Effector memory CD8-positive, alpha-beta T cell (primary cell): ENCODE measurements around the gene CKMT2.

Source experiments
- ATAC-seq: fragments of 150-1000 bp; cut with Tn5 transposase; replicated peaks from 2 replicates; pipeline ENCODE4 v1.10.0; 2021; ENCODE audit warnings: mild to moderate bottlenecking, moderate library complexity
- DNase-seq, 3 experiments: peaks; one replicate each; pipeline ENCODE4 v3.0.0; 2021
- H3K27ac Mint-ChIP-seq, 2 donors: one replicate each; pipeline ENCODE4 v1.8.0; 2022; ENCODE audit warnings: mild to moderate bottlenecking in 2 of 2, mixed read lengths in 2 of 2, moderate library complexity in 2 of 2
- H3K27me3 Mint-ChIP-seq, 2 donors: one replicate each; pipeline ENCODE4 v1.8.0; 2022; ENCODE audit warnings: mixed read lengths in 2 of 2
- H3K36me3 Mint-ChIP-seq: one replicate; pipeline ENCODE4 v1.8.0; 2022; ENCODE audit warnings: mild to moderate bottlenecking, moderate library complexity, mixed read lengths; ENCODE audit not compliant: insufficient read depth
- H3K4me1 Mint-ChIP-seq, 2 donors: one replicate each; pipeline ENCODE4 v1.8.0; 2022; ENCODE audit warnings: low read depth in 2 of 2, mixed read lengths in 2 of 2
- H3K4me3 Mint-ChIP-seq, 2 donors: one replicate each; pipeline ENCODE4 v1.8.0; 2022; ENCODE audit warnings: mild to moderate bottlenecking in 2 of 2, mixed read lengths in 2 of 2, moderate library complexity in 2 of 2
- H3K9me3 Mint-ChIP-seq, 2 donors: one replicate each; pipeline ENCODE4 v1.8.0; 2022; ENCODE audit warnings: mixed read lengths in 2 of 2

CKMT2 gene

DNA sequence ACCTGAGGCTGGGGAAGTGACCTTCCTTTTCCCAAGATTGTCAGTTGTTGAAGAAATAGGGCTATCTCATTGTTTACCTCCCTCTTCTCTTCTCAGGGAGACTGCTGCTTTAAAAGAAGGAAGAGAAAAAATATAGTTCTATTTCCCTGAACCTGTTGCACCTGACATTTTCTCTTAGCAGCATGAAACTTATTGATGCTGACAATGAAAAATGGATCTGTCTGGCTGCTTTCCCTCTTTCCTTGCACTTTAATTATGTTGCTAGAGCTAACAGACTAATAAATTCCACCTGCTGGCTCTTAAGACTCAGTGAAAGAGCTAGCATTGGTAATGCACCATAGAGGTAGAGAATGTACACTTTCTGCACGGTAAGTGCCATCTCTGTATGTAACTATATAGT lies 6.2 kb upstream of the CKMT2 start:
- H3K27ac Mint-ChIP-seq, result no peak overlapping the region
- H3K9me3 Mint-ChIP-seq, result no peaks in the 10 kb centered on the region
- no peak overlapping the region for H3K4me3 Mint-ChIP-seq
- H3K4me1 Mint-ChIP-seq, result no peaks in the 10 kb centered on the region
- H3K27me3 Mint-ChIP-seq, result no peaks in the 10 kb centered on the region
- ATAC-seq (no peak), DNase-seq (no peak)
- peaks cover 7% of the 10 kb centered on the region for H3K36me3 Mint-ChIP-seq

DNA sequence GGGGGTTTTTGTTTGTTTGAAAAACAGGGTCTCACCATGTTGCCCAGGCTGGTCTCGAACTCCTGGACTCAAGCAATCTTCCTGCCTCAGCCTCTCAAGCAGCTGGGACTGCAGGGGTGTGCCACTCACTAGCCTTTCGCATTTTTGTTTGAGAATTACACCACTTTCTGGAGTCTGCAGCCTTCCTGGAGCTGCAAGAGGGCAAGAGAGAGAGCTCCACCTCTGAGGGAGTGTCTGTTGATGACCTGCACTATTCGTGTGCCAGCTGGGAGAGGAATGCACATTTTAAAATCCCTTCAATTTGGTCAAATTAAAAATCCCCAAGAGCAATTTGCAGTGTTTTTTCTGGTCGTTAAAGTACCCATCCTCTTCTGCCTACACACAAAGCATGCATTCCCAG lies 5.0 kb upstream of the CKMT2 start:
- Mint-ChIP-seq H3K27ac (no peak overlapping the region), H3K27me3 (no peaks in the 10 kb centered on the region), H3K4me3 (no peak overlapping the region), H3K4me1 (no peaks in the 10 kb centered on the region), H3K36me3 (peaks cover 7% of the 10 kb centered on the region), H3K9me3 (no peaks in the 10 kb centered on the region)
- DNase-seq (no peak), ATAC-seq (no peak)

DNA sequence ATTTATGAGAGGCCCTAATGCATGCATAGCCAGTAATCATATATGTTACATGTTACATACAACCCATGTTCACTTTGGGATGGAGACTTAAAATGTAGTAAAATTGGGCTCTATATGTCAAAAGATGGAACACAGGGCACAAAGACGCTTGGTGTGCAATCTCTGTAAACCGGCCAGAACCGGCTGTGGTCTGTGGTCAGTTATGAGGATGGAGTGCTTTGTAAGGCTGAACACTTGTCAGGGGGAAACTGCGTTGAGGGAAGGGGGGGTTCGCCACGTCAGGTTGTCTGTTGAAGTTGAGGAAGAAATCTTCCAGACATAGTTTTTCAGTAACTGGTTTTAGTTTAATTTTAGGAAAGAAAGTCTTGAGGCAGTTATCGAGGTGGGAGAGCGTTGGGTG lies 2.7 kb upstream of the CKMT2 start:
- Mint-ChIP-seq H3K4me1 (peaks cover 0 to 3% of the 10 kb centered on the region in 2 donors), H3K27me3 (no peaks in the 10 kb centered on the region), H3K4me3 (no peak overlapping the region), H3K27ac (no peak overlapping the region), H3K36me3 (peaks cover 8% of the 10 kb centered on the region), H3K9me3 (no peaks in the 10 kb centered on the region)
- ATAC-seq, result no peak
- no peak for DNase-seq

DNA sequence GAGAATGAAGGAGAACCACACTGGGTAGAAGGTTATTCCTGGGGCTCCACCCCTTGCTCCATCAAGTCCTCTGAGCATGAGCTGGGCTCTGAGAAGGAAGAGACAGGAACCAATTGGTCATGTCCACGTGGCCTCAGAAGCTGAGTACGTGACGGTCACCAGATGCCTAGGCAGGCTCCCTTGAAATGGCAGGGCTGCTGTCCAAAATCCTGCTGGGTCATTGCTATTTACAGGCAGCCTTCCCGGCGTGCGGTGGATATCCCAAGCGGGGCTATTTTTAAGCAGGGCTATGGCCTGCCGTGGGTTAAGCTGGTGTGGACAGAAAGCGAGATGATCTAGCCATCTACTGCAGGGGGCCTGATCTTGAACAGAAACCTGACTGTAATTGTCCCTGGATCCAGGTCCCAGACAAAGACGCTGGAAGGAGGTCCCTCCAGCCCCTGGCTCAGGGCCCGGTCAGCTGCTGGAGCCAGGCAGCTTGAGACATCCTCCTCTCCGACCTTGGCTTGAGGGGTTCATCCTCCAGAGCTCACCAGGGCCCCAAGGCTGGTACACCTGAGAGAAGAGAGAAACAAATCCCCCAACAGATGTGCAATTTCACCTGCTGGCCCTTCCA lies 550 bp upstream of the CKMT2 start:
- no peak overlapping the region for H3K4me3 Mint-ChIP-seq
- H3K27ac Mint-ChIP-seq, result no peak overlapping the region

DNA sequence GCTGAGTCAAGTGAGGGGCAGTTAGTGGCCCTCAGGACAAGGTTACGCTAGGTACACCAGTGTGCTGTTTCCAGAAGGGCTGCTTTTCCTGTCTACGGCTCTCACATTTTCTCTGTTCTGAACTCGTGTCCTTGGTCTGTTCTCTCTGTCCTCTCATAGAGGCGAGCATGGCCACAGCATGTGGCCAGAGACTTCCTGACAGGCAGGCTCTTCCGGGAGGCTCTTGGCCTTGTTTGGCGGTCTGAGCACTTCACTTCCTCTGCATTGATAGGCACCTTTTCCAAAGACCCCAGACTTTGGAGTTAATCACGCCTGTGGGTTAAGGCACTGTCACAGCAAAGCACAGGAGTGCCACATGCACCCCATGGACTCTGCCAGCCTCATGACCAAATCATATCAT lies 1.2 kb downstream of the CKMT2 start:
- no peaks in the 10 kb centered on the region for H3K27me3 Mint-ChIP-seq
- ATAC-seq (no peak), DNase-seq (no peak)
- peaks cover 5% of the 10 kb centered on the region for H3K36me3 Mint-ChIP-seq
- no peak overlapping the region for H3K4me3 Mint-ChIP-seq
- no peaks in the 10 kb centered on the region for H3K9me3 Mint-ChIP-seq
- H3K4me1 Mint-ChIP-seq, result peaks cover 0 to 3% of the 10 kb centered on the region in 2 donors
- no peak overlapping the region for H3K27ac Mint-ChIP-seq

More for the DNA sequence above, 550 bp upstream of the CKMT2 start:
- Mint-ChIP-seq H3K27me3 (no peaks in the 10 kb centered on the region), H3K9me3 (no peaks in the 10 kb centered on the region), H3K4me1 (peaks cover 0 to 3% of the 10 kb centered on the region in 2 donors), H3K36me3 (peaks cover 5% of the 10 kb centered on the region)
- no peak for DNase-seq
- no peak for ATAC-seq

DNA sequence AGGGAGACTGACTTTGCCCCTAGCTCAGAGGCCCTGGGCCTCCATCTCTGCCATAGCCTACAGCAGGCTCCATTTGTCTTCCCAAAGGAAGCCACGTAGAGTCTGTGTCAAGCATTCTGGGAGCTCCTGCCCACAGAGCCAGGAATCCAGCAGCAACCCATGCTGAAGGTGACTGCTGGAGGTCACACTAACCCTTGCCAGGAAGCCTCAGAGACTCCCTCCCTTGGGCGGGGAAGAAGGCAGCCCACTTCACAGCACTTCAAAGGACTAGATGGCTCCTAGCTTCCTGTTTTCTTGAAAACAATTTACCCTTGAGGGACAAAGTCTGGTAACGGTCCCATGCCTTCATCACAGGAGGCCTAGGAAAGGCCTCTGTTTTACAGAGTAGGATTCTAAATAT lies 1.7 kb downstream of the CKMT2 start:
- Mint-ChIP-seq H3K4me3 (no peak overlapping the region), H3K36me3 (peaks cover 5% of the 10 kb centered on the region), H3K9me3 (no peaks in the 10 kb centered on the region), H3K4me1 (peaks cover 0 to 3% of the 10 kb centered on the region in 2 donors), H3K27me3 (no peaks in the 10 kb centered on the region), H3K27ac (no peak overlapping the region)
- DNase-seq (no peak), ATAC-seq (peak; percentile 14)

DNA sequence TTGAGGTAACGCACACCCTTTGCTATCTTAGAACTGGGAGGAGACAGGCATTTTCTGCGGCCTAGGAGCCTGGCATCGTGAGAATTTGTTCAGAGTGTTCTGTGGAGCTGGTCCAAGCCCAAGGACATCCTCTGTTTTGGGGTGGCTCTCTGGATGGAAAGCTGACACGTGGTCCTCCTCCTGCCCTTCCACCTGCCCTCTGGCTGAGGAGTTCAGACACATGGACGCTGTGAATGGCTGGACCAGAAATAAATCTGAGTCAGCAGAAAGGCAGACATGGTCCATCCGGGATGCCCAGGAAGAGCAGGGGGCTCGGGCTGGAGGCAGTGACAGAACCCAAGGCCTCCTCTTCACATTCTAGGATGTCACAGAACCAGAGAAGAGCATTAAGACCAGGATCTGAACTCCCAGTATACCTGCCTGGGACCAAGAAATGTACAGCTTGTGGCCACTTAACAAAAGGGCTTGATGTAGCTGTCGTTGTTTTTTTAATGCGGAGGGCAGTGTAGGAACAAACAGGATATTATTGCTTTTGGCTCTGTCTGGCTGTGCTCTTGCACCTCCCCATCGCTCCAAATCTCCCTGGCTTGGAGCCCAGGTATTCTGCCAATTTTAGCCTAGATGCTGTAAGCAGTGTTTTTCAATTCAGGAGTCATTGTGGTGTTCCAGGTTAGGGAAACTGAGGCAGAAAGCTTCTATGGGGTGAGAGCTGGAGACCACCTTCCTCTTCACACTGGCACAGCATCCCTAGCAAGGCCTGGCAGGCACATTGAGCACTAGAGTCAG lies 2.4 kb downstream of the CKMT2 start:
- Mint-ChIP-seq H3K27ac (no peak overlapping the region), H3K9me3 (no peaks in the 10 kb centered on the region), H3K27me3 (no peaks in the 10 kb centered on the region), H3K36me3 (peaks cover 5% of the 10 kb centered on the region), H3K4me3 (no peak overlapping the region), H3K4me1 (peaks cover 0 to 3% of the 10 kb centered on the region in 2 donors)
- ATAC-seq (no peak), DNase-seq (no peak)

DNA sequence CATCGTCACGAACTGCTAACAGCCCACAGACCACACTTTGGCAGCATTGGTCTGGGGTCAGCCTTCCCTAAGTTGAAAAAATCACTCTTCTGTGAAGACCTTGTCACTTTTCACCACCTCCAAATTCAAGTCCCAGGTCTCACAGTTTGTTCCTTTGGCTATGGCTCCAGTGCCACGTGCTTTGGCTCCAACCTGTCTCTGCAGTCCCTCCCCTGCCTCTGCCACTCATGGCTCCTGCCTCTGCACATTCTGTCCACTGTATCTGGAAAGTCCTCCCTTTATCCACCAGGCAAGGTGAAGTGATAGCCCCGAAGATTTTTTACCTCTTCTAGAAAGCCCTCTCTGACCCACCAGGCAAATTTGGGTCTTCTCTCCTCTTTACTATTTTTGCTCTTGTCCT lies 5.3 kb downstream of the CKMT2 start:
- peaks cover 2% of the 10 kb centered on the region for H3K36me3 Mint-ChIP-seq
- H3K9me3 Mint-ChIP-seq, result no peaks in the 10 kb centered on the region
- H3K27me3 Mint-ChIP-seq, result no peaks in the 10 kb centered on the region
- H3K4me3 Mint-ChIP-seq, result no peak overlapping the region
- no peak for DNase-seq
- peaks cover 0 to 3% of the 10 kb centered on the region in 2 donors for H3K4me1 Mint-ChIP-seq
- no peak overlapping the region for H3K27ac Mint-ChIP-seq
- ATAC-seq, result no peak

DNA sequence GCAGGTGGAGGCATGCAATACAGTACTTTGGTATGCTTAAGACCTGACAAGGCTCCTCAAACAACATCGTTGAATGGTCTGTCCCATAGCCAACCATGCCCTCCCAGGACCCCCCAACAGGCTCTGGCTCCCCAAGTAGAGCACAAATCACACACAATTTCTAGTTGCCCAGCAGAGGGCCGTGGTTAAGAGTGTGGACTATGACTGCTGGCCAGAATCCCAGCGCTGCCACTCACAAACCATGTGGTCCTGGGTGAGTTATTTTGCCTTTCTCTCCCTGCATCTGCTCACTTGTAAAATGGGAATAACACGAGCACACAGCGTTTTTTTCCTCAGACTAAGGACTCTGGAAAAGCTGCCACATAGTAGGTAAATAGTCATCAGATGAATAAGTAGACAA lies 6.5 kb downstream of the CKMT2 start:
- ATAC-seq (no peak), DNase-seq (no peak)
- H3K4me3 Mint-ChIP-seq, result no peak overlapping the region
- no peaks in the 10 kb centered on the region for H3K27me3 Mint-ChIP-seq
- no peak overlapping the region for H3K27ac Mint-ChIP-seq
- H3K9me3 Mint-ChIP-seq, result no peaks in the 10 kb centered on the region
- H3K36me3 Mint-ChIP-seq, result no peaks in the 10 kb centered on the region
- no peaks in the 10 kb centered on the region for H3K4me1 Mint-ChIP-seq

DNA sequence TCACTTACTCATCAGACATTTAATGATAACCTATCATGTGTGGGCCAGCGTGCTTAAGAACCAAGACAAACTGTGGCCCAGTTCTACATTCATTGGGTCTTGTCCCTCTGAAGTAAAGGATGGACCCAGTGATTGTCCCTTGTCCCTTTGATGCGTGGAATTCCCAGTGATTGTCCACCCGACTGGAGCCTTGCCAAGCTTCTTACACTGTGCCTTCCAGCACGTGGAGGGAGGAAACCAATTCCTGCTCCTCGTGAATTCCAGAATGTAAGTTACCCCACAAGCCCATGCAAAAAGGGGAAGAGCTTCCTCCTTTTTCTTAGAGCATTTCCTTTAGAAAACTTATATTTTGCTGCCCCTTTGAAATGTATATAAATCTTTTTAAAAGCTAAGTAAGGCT lies 7.9 kb downstream of the CKMT2 start:
- DNase-seq (no peak), ATAC-seq (no peak)
- no peaks in the 10 kb centered on the region for H3K27me3 Mint-ChIP-seq
- H3K36me3 Mint-ChIP-seq, result no peaks in the 10 kb centered on the region
- H3K27ac Mint-ChIP-seq, result no peak overlapping the region
- no peak overlapping the region for H3K4me3 Mint-ChIP-seq
- no peaks in the 10 kb centered on the region for H3K4me1 Mint-ChIP-seq
- H3K9me3 Mint-ChIP-seq, result no peaks in the 10 kb centered on the region

DNA sequence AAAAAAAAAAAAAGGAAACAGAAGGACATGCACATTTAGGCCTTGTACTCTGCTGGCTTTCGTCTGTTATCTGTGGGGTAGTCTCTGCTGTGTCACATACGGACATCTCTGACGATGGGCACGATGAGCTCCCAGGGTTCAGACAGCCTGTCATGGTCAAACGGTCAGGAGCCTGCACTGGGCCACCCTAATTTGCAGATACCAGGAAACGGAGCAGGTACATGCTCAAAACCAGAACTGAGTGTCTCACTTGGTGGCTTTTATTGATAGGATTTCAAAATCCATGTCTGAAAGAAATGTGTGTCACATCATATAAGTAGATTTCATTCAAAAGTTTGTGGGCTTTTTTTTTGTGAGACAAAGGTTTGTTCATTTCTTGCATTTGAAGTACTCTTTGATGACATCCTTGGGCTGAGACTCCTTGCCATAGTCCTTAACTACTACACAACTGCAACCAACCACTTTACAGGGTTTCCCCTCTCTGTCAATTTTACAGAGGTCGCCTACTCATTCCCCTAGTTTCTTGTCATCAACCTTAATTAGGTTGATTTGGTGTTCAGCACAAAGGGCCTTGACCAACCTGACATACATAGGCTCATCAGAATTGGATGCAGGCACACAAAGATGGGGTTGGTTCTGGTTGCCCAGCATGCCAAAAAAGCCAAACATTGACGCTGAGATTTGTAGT lies 9.0 kb downstream of the CKMT2 start:
- ATAC-seq (no peak), DNase-seq (no peak)
- Mint-ChIP-seq H3K9me3 (no peaks in the 10 kb centered on the region), H3K4me3 (no peak overlapping the region), H3K4me1 (no peaks in the 10 kb centered on the region), H3K27me3 (no peaks in the 10 kb centered on the region), H3K27ac (no peak overlapping the region), H3K36me3 (no peaks in the 10 kb centered on the region)

DNA sequence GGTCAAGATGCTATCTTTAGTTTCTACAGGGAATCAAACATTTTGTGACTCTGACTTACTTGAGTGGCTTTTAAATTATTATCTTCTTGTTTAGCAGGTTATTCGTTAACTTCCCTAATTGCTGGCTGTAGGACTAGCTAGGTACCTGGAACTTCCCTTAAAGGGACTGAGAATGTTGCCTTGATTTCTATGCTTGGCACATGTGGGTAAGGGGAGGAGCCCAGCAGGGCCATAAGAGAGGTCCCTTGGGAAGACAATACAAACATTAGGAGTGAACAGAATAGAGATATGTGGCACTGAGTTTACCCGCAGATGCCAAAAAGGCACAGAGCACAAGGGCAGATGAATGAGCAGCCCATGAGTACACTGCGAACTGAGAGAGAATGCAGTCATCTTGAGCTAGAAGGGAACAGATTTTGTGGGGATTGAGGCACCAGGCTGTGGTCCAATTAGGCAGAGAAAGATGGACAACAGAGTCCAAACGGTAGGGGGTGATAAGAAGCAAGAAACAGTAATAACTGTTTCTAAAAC lies 9.8 kb downstream of the CKMT2 start:
- DNase-seq, result no peak
- Mint-ChIP-seq H3K9me3 (no peaks in the 10 kb centered on the region), H3K4me3 (no peak overlapping the region), H3K36me3 (no peaks in the 10 kb centered on the region), H3K27me3 (no peaks in the 10 kb centered on the region), H3K27ac (no peak overlapping the region), H3K4me1 (no peaks in the 10 kb centered on the region)
- no peak for ATAC-seq

DNA sequence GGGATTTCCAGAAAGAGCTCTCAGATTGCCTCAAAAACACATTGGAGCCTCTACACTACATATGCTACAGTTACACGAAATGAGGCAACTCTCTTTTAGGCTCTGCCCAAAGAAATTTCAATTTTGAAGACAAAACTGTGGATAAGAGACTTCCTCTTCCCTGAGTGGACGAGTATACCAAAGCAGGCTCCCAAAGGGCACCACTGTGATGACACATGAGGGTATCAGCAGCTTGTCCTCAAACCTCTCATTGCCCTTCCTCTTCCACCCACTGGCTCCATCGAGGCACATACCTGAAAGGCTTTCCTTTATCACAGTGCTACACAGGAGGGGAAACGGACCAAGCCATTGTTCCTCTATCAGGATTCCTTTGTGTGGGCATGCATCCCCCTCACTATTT lies 11.3 kb downstream of the CKMT2 start:
- Mint-ChIP-seq H3K27me3 (no peaks in the 10 kb centered on the region), H3K9me3 (no peaks in the 10 kb centered on the region), H3K36me3 (no peaks in the 10 kb centered on the region), H3K4me1 (no peaks in the 10 kb centered on the region), H3K27ac (no peak overlapping the region), H3K4me3 (no peak overlapping the region)
- DNase-seq (no peak), ATAC-seq (no peak)

DNA sequence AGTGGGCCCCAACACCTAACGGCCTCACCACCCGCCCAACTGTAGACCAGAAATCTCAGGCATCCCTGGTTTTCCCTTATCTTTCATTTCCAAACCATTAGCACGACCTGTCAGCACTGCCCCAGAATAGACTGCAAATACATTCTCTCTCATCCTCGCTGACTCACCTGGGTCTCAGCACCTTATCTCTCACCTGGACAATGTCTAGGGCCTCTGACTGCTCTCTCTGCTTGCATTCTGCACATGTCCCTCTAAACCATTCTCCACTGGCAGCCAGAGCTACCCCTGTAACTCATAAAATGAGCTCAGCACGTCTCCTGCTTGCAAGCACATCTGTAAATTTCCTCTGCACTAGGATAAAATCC lies 12.7 kb downstream of the CKMT2 start:
- no peaks in the 10 kb centered on the region for H3K27me3 Mint-ChIP-seq
- DNase-seq (no peak), ATAC-seq (no peak)
- H3K36me3 Mint-ChIP-seq, result no peaks in the 10 kb centered on the region
- H3K27ac Mint-ChIP-seq, result no peak overlapping the region
- H3K4me1 Mint-ChIP-seq, result no peaks in the 10 kb centered on the region
- no peaks in the 10 kb centered on the region for H3K9me3 Mint-ChIP-seq
- H3K4me3 Mint-ChIP-seq, result no peak overlapping the region
